ENCODE measurements around the gene TOR4A.

GRCh38 chr9:137303151-137303892 lies 25.8 kb downstream of the TOR4A start:
- TF ChIP-seq CTCF (IDR thresholded peaks at IDR 0.05), result no peak
- TF ChIP-seq POLR2A (IDR thresholded peaks at IDR 0.05), result no peak

All from prostate gland (tissue), 2 donors.